ENCODE results near the gene ENO4.

Gene ENO4

DNA sequence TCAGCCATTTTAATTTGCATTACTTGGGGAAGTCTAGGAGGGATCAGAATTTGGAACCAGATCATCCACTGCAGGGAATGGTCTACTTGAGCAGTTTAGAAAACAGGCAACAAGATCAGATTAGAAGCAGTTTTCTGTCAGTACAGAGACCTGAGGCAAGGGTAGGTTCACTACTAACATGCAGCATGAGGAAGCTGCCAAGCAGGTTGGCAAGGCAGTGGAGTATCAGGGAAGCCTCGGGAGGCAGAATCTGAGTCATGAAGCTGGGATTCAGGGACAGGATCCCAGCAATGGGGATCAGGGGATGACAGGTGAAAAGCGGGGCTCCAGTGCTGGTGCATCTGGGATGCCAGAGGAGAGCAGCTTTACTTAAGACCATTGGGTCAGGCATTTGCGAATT is 28.1 kb downstream of the ENO4 start:
- DNase-seq (ENCODE audit: low read depth): no peak
- TF ChIP-seq, protein P1, sequence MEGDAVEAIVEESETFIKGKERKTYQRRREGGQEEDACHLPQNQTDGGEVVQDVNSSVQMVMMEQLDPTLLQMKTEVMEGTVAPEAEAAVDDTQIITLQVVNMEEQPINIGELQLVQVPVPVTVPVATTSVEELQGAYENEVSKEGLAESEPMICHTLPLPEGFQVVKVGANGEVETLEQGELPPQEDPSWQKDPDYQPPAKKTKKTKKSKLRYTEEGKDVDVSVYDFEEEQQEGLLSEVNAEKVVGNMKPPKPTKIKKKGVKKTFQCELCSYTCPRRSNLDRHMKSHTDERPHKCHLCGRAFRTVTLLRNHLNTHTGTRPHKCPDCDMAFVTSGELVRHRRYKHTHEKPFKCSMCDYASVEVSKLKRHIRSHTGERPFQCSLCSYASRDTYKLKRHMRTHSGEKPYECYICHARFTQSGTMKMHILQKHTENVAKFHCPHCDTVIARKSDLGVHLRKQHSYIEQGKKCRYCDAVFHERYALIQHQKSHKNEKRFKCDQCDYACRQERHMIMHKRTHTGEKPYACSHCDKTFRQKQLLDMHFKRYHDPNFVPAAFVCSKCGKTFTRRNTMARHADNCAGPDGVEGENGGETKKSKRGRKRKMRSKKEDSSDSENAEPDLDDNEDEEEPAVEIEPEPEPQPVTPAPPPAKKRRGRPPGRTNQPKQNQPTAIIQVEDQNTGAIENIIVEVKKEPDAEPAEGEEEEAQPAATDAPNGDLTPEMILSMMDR (IDR thresholded peaks at IDR 0.05; ENCODE audit: low read length, missing control alignments): no peak

DNA sequence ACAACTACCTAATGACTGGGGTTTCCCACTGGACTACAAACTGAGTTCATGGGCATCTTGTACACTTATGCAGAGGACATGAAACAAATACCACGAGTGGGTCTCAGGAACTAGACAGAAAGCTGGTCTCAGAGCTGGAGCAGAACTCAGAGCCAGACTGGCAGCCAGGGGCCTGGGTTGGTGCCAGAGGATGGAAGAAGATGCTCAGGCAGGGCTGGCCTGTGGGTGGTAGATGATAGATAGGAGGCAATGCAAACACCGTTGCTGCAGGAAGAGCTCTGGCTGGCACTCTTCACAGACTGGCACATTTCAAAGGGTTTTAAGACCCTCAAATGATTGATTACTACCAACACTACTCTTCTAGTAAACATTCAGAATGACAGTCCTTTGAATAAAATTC is 28.8 kb downstream of the ENO4 start:
- TF ChIP-seq, protein P1 (IDR thresholded peaks at IDR 0.05; ENCODE audit: low read length, missing control alignments): no peak
- no peak overlapping the region for H3K4me3 ChIP-seq (replicated peaks; ENCODE audit: low read depth, low read length)
- DNase-seq (ENCODE audit: low read depth): no peak

More for the DNA sequence above, 28.1 kb downstream of the ENO4 start:
- H3K4me3 ChIP-seq (replicated peaks; ENCODE audit: low read depth, low read length): no peak overlapping the region

GRCh38 chr10:116879817-116880216 is 30.5 kb downstream of the ENO4 start:
- no peak for DNase-seq (ENCODE audit: low read depth)
- TF ChIP-seq, protein P1 (IDR thresholded peaks at IDR 0.05; ENCODE audit: low read length, missing control alignments): no peak
- H3K4me3 ChIP-seq (replicated peaks; ENCODE audit: low read depth, low read length): no peak overlapping the region

- TF ChIP-seq, protein P1 (IDR thresholded peaks at IDR 0.05; ENCODE audit: low read length, missing control alignments): no peak
- DNase-seq (ENCODE audit: low read depth): no peak
- no peak overlapping the region for H3K4me3 ChIP-seq (replicated peaks; ENCODE audit: low read depth, low read length)
These were observed 31.6 kb downstream of the ENO4 start for GRCh38 chr10:116880716-116881482.

- no peak for DNase-seq (ENCODE audit: low read depth)
- TF ChIP-seq, protein P1 (IDR thresholded peaks at IDR 0.05; ENCODE audit: low read length, missing control alignments): no peak
- H3K4me3 ChIP-seq (replicated peaks; ENCODE audit: low read depth, low read length): no peak overlapping the region
These were observed 33.3 kb downstream of the ENO4 start for GRCh38 chr10:116882639-116883038.

- no peak overlapping the region for H3K4me3 ChIP-seq (replicated peaks; ENCODE audit: low read depth, low read length)
- TF ChIP-seq, protein P1 (IDR thresholded peaks at IDR 0.05; ENCODE audit: low read length, missing control alignments): no peak
- DNase-seq (ENCODE audit: low read depth): no peak
These were observed 37.5 kb downstream of the ENO4 start for GRCh38 chr10:116886772-116887171.

Data from fibroblast of pulmonary artery (primary cell).